B cell (primary cell): ENCODE results near the gene CD34. TPM values are rescaled to one million over a fixed set of nuclear protein-coding genes. Genes with fewer than 3 reads are reported as not detected.

Source experiments
- ATAC-seq: fragments of 200-7000 bp; cut with Tn5 transposase; one replicate; pipeline ENCODE4 v1.10.0; 2021; ENCODE audit warnings: low read depth, mild to moderate bottlenecking, moderate number of reproducible peaks, moderate library complexity
- CTCF ChIA-PET: fragments of 350-600 bp; sonication (Branson Sonifier 250); formaldehyde crosslinking; loops from one replicate; lab custom pipeline; 2021; ENCODE audit warnings: antibody characterized with exemption, inconsistent platforms; lab: Charles Lee
- POLR2A ChIA-PET: fragments of 350-600 bp; sonication (Branson Sonifier 250); formaldehyde crosslinking; loops from one replicate; lab custom pipeline; 2021; ENCODE audit warnings: antibody characterized with exemption; lab: Charles Lee
- DNase-seq: peaks from one replicate; pipeline ENCODE4 v3.0.0; 2013
- H2AFZ ChIP-seq: 2 replicates; pipeline ENCODE4 v1.6.1; 2012; ENCODE audit warnings: mild to moderate bottlenecking, low read depth, low read length; ENCODE audit not compliant: insufficient read depth, poor library complexity, severe bottlenecking
- H3K27ac ChIP-seq, 2 donors: 1 replicate in 1 of 2; 2 replicates in 1 of 2; pipeline ENCODE4 v1.5.1; 2012 to 2013; ENCODE audit warnings: low read length in 2 of 2, mild to moderate bottlenecking in 2 of 2, moderate library complexity in 1 of 2
- H3K27me3 ChIP-seq, 4 experiments: fragments of 200-600 bp in 1 of 4; sonication (generic) in 1 of 4; replicated peaks in 1 of 4; 1 replicate in 2 of 4; 2 replicates in 2 of 4; pipeline versions ENCODE4 v1.6.1 to v1.7.0; 2013 to 2016; ENCODE audit warnings: low read length in 3 of 4, mild to moderate bottlenecking in 2 of 4, mixed read lengths in 1 of 4, moderate library complexity in 1 of 4; ENCODE audit not compliant: insufficient read depth in 4 of 4, control insufficient read depth in 3 of 4; ENCODE audit errors: control extremely low read depth in 1 of 4
- H3K36me3 ChIP-seq, 2 experiments: replicated peaks in 1 of 2; 1 replicate in 1 of 2; 2 replicates in 1 of 2; pipeline versions ENCODE4 v1.6.1 to v1.7.1; 2013; ENCODE audit warnings: low read length in 1 of 2; ENCODE audit not compliant: insufficient read depth in 2 of 2, control insufficient read depth in 1 of 2; ENCODE audit errors: control extremely low read depth in 1 of 2, extremely low read depth in 1 of 2
- H3K4me1 ChIP-seq, 2 donors: fragments of 200-600 bp in 1 of 2; sonication (generic) in 1 of 2; 1 replicate in 1 of 2; 2 replicates in 1 of 2; pipeline versions ENCODE4 v1.5.1 to v1.6.1; 2013 to 2017; ENCODE audit warnings: low read length in 2 of 2; ENCODE audit not compliant: control insufficient read depth in 2 of 2, insufficient read depth in 2 of 2
- H3K4me2 ChIP-seq: replicated peaks from 2 replicates; pipeline ENCODE3; 2012; ENCODE audit warnings: mild to moderate bottlenecking, low read depth, low read length; ENCODE audit not compliant: poor library complexity, severe bottlenecking
- H3K4me3 ChIP-seq, 5 experiments: fragments of 200-600 bp in 1 of 5; sonication (generic) in 1 of 5; 1 replicate in 3 of 5; 2 replicates in 2 of 5; pipeline versions ENCODE4 v1.5.1 to v1.7.0; 2011 to 2016; ENCODE audit warnings: low read length in 4 of 5, mild to moderate bottlenecking in 4 of 5, low read depth in 2 of 5, control low read depth in 1 of 5, moderate library complexity in 1 of 5; ENCODE audit not compliant: insufficient read depth in 1 of 5; ENCODE audit errors: control extremely low read depth in 1 of 5, extremely low read depth in 1 of 5
- H3K79me2 ChIP-seq: fragments of 200-600 bp; sonication (generic); one replicate; pipeline ENCODE4 v1.6.0; 2016; ENCODE audit warnings: low read length; ENCODE audit not compliant: control insufficient read depth, insufficient read depth
- H3K9ac ChIP-seq: fragments of 200-600 bp; sonication (generic); 2 replicates; pipeline ENCODE4 v1.6.1; 2017; ENCODE audit warnings: mild to moderate bottlenecking, low read length, moderate library complexity
- H3K9me3 ChIP-seq, 3 donors: one replicate each; pipeline versions ENCODE4 v1.6.1 to v1.7.1; 2013; ENCODE audit warnings: low read length in 2 of 3; ENCODE audit not compliant: control insufficient read depth in 2 of 3, insufficient read depth in 1 of 3; ENCODE audit errors: control extremely low read depth in 1 of 3
- H4K20me1 ChIP-seq: 2 replicates; pipeline ENCODE4 v1.6.0; 2012; ENCODE audit warnings: mild to moderate bottlenecking, low read length; ENCODE audit not compliant: insufficient read depth, control insufficient read depth, poor library complexity, severe bottlenecking
- H3K27ac Mint-ChIP-seq: one replicate; pipeline ENCODE4 v1.8.0; 2021; ENCODE audit warnings: mixed read lengths
- H3K27me3 Mint-ChIP-seq: one replicate; pipeline ENCODE4 v1.8.0; 2021; ENCODE audit warnings: mixed read lengths
- H3K4me1 Mint-ChIP-seq: one replicate; pipeline ENCODE4 v1.8.0; 2021; ENCODE audit warnings: mixed read lengths
- H3K4me3 Mint-ChIP-seq: one replicate; pipeline ENCODE4 v1.8.0; 2021; ENCODE audit warnings: mixed read lengths
- H3K9me3 Mint-ChIP-seq: one replicate; pipeline ENCODE4 v1.8.0; 2022; ENCODE audit warnings: mixed read lengths; ENCODE audit not compliant: insufficient read depth
- CTCF ChIP-seq: fragments of 200-600 bp; IDR thresholded peaks from one replicate; pipeline ENCODE4 v1.8.0; 2022; ENCODE audit warnings: antibody characterized with exemption, mild to moderate bottlenecking
- EZH2 ChIP-seq: IDR thresholded peaks from 2 replicates; pipeline ENCODE4 v1.6.1; 2012; ENCODE audit warnings: borderline replicate concordance, low read depth, mild to moderate bottlenecking, moderate library complexity, low read length; ENCODE audit not compliant: insufficient read depth, poor library complexity, severe bottlenecking
- WGBS: methylation state at CpG from one replicate; pipeline ENCODE4 v1.1.5; 2013; ENCODE audit warnings: missing lambda C conversion rate; ENCODE audit not compliant: insufficient coverage; 5-methylcytosine and 5-hydroxymethylcytosine counted together
- intact Hi-C: fragments of 100-400 bp; cut with micrococcal nuclease; formaldehyde crosslinking; loops from one replicate; pipeline ENCODE4 v1.10.0; 2022
- polyA plus RNA-seq: library from polyadenylated mRNA; depleted of rRNA; stranded (reverse); fragments of >200 nt; gene quantifications from 2 replicates; pipeline ENCODE4 v1.2.3, GENCODE V29; 2012
- total RNA-seq, 2 donors: library from RNA; stranded (reverse); fragments of 120-200 nt in 1 of 2; gene quantifications; 1 replicate in 1 of 2; 2 replicates in 1 of 2; pipeline versions ENCODE4 v1.2.3 to v1.2.4, GENCODE V29; 2013 to 2022

Gene CD34
- total and polyA plus RNA-seq, 2 donors (not counting 1 experiment from before 2014, with no cell fraction given): not detected

- Histone ChIP-seq H4K20me1 (no peaks in the 10 kb centered on the region), H3K36me3 (no peaks in the 10 kb centered on the region), H3K9me3 (no peaks in the 10 kb centered on the region), H3K27ac (no peak overlapping the region), H3K9ac (peak overlapping the region; percentile 56), H3K79me2 (no peaks in the 10 kb centered on the region), H3K4me2 (peak overlapping the region; percentile 78), H3K27me3 (peaks cover 0 to 38% (median 19%) of the 10 kb centered on the region in 4 experiments), H3K4me1 (peaks cover 22 to 35% of the 10 kb centered on the region in 2 donors), H2AFZ (peak overlapping the region; percentile 62), H3K4me3 (peak overlapping the region in 3 of 5 experiments; percentile 30 to 54 (median 45))
- no peak for ATAC-seq
- Mint-ChIP-seq H3K27ac (no peak overlapping the region), H3K4me3 (peak overlapping the region; percentile 76), H3K9me3 (no peaks in the 10 kb centered on the region), H3K27me3 (peaks cover 49% of the 10 kb centered on the region), H3K4me1 (peaks cover 23% of the 10 kb centered on the region)
- ChIA-PET POLR2A (no interaction called here), CTCF (interaction anchor here (0.9 to 1.1 kb wide), 3 partner anchors 28 to 129 kb away, joined by 3 read pairs; no protein-coding TSS in a partner anchor)
- DNase-seq: peak; percentile 35
- TF ChIP-seq CTCF: no peak
- TF ChIP-seq EZH2: no peak
- 2% methylated on average over 71 of the region's 76 CpGs for WGBS
- intact Hi-C loops: no loop called here
Observed at GRCh38 chr1:207959141-207959825, 48.4 kb upstream of the CD34 start.
